Islet precursor cell (in vitro differentiated cells): ENCODE measurements around the gene PRIM2.
A peak's percentile ranks its signal among the peaks of the same experiment; 100 is the strongest.
"Not testable (repeated sequence)": the region's sequence is repeated elsewhere in the genome, so short reads cannot be mapped to it uniquely, and the experiment has no call there.

Source experiments
- DNase-seq: peaks from one replicate; pipeline ENCODE4 v3.0.0-alpha.2; 2018

PRIM2 gene, protein sequence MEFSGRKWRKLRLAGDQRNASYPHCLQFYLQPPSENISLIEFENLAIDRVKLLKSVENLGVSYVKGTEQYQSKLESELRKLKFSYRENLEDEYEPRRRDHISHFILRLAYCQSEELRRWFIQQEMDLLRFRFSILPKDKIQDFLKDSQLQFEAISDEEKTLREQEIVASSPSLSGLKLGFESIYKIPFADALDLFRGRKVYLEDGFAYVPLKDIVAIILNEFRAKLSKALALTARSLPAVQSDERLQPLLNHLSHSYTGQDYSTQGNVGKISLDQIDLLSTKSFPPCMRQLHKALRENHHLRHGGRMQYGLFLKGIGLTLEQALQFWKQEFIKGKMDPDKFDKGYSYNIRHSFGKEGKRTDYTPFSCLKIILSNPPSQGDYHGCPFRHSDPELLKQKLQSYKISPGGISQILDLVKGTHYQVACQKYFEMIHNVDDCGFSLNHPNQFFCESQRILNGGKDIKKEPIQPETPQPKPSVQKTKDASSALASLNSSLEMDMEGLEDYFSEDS

DNA sequence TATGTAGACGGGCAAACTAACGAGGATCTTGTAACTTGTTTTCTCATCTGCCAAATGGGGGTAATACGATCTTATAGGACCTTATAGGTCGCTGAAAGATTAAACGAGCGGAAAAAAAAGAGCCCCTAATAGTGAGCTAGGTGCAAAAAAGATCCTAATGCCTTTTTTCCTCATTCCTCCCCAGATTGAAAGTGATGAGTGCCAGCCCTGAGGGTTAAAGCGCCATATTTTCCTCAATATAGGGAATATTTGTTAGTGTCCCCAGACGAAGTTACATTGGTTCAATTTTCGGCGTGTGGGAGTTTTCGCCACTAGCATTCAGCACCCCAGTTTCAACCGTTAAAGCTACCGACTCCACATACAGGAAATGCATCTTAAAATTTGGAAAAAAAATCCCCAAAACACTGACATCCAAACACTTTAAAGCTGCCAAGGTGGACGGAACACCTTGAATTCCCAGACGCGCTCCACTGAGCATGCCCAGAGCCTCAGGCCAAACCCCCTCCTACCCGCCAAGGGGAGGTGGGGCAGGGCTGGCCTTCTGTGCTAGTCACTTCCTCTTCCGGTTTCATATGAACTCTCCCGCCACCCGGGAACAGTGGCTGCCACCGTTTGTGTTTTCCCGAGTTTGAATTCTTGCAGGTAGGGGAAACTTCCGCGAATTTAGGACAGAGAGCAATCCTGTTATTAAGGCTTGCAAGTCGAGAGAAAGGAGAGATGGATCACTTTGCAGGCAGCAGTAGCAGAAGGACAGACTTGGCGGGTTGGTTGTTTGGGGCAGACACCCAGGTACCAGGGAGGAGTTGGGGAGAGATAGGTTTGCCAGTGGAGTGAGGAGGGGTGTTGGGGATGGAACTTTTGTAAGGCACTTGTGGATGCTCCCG is at the start of gene PRIM2:
PRIM2 (plus strand) TSS at position 571 of the 884 bp plus-strand sequence. CDS start 816 bp downstream, outside the sequence.
- DNase-seq = peak; percentile 94

DNA sequence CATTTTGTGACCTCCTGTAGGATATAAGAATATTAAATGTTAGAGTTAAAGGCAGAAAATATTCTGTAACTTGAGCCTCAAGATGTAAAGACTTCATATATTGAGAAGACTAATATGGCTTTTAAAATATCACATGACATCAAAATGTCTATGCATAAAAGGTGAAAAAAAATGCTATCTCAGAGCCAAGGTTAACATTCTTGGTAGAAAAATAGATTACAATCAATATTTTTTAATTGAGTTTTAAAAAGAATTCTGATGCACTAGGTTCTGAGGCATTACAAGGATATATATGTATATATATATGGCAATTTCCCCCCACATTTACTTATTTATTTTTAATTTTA is 49.2 kb upstream of the PRIM2 start:
- DNase-seq = no peak

DNA sequence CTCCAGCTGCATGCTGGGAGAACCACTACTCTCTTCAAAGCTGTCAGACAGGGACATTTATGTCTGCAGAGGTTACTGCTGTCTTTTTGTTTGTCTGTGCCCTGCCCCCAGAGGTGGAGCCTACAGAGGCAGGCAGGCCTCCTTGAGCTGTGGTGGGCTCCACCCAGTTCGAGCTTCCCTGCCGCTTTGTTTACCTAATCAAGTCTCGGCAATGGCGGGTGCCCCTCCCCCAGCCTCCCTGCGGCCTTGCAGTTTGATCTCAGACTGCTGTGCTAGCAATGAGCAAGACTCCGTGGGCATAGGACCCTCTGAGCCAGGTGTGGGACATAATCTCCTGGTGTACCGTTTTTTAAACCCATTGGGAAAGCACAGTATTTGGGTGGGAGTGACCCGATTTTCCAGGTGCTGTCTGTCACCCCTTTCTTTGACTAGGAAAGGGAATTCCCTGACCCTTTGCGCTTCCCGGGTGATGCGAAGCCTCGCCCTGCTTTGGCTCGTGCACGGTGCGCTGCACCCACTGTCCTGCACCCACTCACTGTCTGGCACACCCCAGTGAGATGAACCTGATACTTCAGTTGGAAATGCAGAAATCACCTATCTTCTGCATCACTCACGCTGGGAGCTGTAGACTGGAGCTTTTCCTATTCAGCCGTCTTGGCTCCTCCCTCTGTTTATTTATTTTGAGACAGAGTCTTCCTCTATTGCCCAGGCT is 43.2 kb upstream of the PRIM2 start:
- DNase-seq = not testable (repeated sequence)

DNA sequence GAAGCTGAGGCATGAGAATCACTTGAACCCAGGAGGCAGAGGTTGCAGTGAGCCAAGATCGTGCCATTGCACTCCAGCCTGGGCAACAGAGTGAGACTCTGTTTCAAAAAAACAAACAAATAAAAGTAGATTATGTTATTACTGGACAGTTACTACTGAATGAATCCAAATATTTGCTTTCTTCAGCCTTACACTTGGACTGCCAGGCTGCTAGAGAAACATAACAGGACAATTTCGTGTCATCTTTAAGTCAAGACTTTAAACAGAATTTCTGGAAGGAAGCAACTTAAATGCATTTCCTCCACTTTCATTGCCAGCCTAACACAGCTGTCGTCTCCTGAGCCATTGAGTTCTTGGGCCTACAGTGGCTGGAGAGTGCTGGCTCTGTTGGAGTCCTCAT is 42.0 kb upstream of the PRIM2 start:
- DNase-seq = no peak

DNA sequence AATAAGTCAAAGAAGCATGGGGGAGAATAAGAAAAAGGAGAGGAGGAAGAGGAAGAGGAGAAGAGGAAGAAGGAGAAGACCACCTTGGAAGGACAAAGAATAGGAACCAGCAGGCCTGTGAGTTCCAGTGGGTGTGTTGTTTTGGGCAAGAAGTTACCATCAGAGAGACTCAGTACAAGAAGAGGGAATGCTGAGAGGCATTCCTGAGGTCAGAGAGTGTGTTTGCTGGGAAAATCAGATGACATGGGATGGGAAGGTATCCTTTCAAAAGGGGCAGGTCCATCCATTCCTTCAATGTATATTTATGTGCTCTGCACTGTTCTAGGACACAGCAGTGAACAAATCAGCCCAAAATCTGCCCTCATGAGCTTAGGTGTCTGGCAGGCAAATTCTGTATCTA is 40.5 kb upstream of the PRIM2 start:
- DNase-seq = no peak

DNA sequence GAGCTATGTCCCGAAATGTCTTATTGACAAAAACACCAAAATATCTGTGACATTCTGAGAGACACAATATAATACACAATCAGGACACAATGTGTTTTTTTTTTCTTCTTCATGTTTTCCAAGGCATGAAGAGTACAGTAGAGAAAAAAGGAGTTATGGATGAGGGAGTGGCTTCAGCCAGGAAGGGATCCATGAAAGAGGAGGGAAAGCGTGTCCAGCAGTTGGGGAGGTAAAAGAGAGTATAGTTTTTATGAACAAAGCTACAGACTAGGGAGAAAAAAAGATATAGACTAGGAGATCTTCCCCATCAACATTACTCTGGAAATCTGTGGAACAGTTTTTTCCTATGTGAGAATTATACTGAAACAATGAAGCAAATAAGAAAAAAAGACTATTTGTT is 38.9 kb upstream of the PRIM2 start:
- no peak for DNase-seq

DNA sequence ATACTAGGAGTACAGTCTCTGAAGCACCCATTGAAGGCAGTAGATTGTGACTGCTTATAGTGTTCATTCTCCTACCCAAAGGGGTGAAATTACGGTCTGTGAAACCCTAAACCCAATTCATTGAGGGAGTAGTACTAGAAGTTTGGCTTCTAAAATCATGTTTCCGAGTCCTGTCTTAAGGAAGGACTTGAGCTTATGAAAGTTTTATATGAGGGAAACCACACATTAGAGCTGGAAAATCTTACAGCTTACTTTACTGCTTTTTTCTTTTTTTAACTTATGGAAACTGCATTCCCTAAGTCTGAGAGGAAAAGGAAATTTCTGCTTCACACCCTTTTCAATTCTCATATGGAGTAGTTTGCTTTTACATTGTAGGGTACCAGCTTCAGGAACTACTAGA is 38.4 kb upstream of the PRIM2 start:
- DNase-seq = no peak

DNA sequence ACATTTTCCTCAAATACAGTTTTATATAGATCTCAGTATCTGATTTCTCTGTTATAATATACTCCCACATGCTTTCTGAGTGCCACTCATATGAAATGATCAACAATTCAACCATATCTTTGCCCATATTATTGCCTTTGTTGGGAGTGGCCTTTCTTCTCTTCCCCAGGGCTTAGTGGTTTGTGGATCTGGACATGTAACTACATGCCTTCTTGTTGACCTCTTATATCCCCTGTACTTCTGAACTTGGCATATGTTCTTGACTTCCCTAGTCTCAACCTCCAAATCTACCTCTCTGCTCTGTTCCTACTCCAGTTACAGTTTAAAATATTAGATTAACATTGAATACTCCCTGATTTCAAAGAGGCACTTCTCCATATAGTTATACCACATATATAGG is 34.3 kb upstream of the PRIM2 start:
- no peak for DNase-seq

DNA sequence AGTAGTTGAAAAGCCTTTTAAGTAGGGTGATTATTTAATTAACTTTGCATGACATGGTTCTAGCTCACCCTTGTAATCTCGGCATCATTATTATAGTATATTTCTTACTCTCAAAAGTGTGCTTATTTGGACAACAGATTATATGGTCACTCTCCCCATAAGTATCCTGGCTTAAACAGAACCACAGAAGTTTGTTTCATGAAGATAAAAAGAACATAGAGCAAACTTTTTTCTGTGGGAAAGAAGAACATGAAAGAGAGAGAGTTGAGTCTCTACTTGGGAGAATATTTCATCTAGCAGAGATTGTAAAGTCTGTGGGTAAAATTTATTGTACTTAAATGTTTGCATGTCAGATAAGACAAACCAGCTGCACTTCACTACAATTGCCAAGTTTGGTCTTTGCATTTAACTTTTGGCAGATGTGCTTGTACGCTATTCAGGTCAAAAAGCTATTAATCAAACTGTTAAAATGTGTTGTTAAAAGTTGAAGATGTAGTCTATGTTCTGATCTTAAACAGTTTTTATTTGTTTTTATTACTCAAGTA is 33.4 kb upstream of the PRIM2 start:
- DNase-seq = no peak

DNA sequence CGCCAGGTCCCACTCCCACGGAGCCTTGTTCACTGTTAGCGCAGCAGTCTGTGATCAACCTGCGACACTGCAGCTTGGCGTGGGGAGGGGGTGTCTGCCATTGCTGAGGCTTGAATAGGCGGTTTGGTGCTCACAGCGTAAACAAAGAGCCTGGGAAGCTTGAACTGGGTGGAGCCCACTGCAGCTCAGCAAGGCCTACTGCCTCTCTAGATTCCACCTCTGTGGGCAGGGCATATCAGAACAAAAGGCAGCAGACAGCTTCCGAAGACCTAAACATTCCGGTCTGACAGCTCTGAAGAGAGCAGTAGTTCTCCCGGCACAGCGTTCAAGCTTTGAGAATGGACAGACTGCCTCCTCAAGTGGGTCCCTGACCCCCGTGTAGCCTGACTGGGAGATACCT is 29.3 kb upstream of the PRIM2 start:
- DNase-seq = peak; percentile 82

DNA sequence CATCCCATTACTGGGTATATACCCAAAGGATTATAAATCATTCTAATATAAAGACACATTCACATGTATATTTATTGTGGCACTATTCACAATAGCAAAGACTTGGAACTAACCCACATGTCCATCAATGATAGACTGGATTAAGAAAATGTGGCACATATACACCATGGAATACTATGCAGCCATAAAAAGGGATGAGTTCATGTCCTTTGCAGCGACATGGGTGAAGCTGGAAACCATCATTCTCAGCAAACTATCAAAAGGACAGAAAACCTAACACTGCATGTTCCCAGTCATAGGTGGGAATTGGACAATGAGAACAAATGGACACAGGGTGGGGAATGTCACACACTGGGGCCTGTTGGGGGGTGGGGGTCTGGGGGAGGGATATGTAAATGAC is 24.0 kb upstream of the PRIM2 start:
- DNase-seq = not testable (repeated sequence)

DNA sequence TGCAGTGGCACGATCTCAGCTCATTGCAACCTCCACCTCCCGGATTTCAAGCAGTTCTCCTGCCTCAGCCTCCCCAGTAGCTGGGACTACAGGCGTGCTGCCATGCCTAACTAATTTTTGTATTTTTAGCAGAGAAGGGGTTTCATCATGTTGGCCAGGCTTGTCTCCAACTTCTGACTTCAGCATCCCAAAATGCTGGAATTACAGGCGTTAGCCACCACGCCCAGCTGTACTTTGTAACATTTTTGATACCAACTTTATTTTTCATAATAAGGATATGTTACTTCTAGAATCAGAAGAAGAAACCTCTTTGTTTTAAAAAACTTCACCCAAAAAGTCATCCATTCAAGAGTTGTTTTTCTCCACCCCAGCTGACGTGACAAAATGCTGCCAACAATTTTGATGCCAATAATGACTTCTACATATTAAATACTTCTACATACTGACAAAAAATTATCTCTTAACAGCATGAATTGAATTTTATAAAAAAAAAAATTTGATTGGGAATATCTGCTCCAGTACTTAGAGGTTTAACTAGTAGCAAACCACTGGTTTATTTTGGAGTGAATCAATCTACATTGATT is 22.5 kb upstream of the PRIM2 start:
- DNase-seq = no peak

DNA sequence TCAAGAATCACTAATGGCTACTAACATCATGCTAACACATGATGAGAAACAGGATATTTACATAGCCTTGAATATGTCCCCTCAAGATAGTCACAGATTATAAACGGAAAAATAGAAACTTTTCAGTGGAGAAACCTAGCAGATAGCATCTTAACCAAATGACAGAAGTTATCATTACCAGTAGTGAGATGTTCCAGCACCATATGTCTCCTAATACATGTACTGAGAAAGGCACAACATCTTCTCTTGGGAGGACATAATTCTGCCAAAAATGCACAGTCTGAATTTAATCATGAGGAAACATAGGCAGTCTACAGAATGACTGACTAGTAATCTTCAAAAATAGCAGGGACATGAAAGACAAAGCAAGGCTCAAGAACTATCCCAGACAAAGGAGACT is 19.9 kb upstream of the PRIM2 start:
- no peak for DNase-seq

DNA sequence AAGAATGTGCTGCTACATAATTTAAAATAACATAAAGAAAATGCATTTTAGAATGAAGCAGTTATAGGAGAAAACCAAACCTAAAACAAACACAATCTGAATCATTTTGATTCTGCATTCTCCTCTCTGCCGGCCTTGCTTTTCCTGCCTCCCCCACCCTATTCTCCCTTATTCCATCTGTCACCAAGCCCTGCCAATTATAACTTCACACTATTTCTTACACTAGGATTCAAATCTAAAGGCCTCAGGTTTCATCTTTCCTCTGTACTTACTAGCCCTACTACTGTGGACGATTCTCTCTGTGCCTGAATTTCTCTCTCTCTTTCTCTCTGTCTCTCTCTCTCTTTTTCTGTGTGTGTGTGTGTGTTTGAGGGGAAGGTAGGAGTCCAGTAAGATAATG is 18.7 kb upstream of the PRIM2 start:
- DNase-seq = no peak

DNA sequence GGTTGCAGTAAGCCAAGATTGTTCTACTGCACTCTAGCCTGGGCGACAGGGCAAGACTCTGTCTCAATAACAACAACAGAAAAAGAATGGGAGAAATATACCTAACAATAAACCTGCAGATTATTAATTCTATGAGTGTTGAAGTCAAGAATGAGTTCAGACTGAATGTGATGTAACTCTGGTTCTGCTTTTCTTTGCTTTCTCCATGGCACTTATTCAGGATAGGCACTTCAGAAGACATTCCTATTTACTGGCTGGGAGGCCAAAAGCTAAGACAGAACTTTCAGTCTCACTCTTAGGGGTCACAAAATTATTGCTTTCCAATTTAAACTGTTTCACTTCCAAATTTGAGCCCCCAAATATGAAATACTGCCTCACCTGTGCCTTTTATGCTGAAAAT is 15.7 kb upstream of the PRIM2 start:
- DNase-seq = no peak

DNA sequence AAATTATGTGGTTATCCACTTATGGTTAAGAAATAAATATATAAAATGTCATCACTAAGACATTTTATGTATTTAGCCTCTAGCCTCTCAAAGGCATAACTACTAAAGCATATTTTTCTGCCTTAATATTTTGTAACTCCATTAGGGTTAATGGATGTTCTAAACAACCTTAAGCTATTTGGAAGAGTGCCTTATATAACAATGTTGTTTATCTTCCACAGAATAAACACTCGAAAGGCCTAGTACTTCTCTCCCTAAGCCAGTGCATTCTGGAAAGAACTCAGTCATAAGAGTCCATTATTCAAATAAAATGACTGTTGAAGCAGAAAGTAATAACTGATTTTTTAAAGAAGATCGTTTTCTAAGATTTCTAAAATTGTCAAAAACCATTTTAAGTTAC is 15.0 kb upstream of the PRIM2 start:
- no peak for DNase-seq

DNA sequence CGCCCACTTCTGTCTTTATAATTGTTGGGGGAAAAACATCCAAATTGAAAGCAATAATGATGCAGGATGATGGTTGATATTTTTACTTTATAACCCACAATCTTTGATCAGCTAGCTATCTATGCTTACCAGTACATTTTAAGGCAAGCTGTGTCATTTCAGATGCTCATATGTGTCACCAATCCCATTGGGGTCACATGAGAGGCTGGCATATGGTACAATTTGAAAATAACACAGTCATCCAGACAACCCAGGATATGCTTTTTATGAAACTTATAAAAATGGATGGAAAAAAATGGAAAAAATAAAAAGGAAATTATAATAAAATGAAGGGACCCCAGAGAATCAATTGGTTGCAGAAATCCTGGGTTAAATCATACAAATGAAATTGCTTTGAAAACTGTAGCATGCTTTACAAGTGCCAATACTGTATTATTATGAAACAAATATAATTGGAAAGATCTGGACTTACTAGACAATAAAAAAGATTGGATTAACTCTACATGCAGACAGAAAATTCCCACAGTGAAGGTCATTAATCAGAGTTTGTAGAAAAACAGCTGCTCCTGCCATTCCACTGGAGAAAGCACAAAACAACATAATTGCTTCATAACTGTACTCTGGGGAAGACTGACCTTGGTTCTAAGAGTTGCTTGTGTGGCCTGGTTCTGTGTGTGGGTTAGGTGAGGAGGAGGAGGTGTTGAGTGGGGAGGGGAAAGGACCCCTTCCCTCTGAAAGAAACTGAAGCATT is 13.3 kb upstream of the PRIM2 start:
- DNase-seq = no peak

DNA sequence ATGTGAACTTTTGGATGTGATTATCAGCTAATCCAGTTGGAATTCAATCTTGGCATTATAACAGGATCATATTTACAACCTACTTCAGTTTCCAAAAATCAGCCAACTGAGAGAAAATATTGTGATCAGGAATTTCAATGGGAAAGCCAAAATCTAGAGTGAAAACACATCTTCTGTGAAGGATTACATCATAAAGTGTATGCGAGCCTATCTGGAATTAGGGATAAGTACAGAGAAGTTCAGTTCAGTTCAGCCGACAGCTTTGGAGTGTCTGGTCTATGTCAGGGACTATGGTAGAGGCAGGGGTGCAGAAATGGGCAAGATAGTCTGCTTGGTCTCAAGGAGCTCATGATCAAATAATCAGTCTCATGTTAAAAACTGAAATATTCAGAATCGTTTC is 12.3 kb upstream of the PRIM2 start:
- DNase-seq = no peak

DNA sequence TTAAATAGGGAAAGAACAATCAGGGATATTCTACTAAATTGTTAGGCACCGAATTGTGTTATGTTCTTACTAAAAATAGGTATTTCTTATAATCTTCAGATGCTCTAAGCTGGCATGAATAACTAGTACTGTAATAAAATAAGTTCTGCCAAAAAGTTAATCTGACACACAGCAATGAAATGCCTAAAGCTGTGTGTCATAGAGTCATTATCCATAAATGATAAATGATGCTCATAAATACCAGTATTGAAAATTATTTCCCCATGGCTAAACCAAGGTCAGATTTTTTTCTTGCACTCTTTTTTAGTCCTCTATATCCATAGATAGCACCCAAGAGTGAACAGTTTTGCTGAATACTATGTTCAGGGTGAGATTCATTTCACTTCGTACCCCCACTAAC is 11.7 kb upstream of the PRIM2 start:
- no peak for DNase-seq

DNA sequence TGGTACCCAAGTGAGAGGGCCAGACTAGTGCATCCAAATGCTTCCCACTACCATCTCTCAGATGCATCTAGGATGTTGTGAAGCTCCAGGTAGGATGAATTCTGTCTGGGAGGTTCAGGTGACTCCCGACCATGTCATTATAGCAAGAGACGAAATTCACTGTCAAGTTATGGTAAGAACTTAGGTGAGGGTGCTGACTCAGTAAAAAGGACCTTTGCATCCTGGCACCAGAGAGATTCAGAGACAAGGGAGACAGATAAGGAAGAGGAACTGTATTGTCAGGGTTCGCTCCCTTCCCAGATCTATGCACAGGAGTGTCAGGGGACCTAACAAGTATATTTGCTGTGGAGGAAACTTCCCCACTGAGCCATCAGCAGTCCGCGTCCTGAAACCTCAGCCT is 11.2 kb upstream of the PRIM2 start:
- no peak for DNase-seq

DNA sequence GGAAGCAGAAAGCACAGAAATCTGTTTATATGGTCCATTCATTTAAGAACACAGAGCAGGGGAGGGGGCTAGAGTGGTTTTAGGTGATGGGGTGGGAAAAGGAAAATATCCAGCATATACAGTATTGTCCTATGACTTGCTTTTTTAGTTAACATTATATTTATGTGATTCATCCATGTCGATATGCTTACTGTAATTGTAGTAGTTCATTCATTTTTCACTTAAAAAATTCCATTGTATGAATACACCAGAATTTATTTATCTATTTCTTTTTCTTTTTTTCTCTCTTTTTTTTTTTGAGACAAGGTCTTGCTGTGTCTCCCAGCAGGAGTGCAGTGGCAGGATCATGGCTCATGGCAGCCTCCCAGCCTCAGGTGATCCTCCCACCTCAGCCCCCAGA is 9.6 kb upstream of the PRIM2 start:
- no peak for DNase-seq

DNA sequence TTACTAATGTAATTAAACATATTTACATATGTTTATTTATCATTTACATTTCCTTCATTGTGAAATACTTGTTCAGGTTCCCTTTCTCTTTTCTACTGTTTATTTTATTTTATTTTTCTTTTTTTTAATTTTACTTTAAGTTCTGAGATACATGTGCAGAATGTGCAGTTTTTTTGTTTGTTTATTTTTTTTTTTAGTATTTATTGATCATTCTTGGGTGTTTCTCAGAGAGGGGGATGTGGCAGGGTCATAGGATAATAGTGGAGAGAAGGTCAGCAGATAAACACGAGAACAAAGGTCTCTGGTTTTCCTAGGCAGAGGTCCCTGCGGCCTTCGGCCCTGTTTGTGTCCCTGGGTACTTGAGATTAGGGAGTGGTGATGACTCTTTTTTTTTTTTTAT is 8.7 kb upstream of the PRIM2 start:
- not testable (repeated sequence) for DNase-seq
